ENCODE results near the gene TBC1D22A. TPM values are rescaled to one million over a fixed set of nuclear protein-coding genes. Genes with fewer than 3 reads are reported as not detected.
A peak's percentile ranks its signal among the peaks of the same experiment; 100 is the strongest.

The TBC1D22A gene
- total and polyA plus RNA-seq, 10 of the 15 experiments (the other 5 are each of a cell fraction or from before 2014, with no cell fraction given): 0.63 to 44.7 (median 27.4) TPM

DNA sequence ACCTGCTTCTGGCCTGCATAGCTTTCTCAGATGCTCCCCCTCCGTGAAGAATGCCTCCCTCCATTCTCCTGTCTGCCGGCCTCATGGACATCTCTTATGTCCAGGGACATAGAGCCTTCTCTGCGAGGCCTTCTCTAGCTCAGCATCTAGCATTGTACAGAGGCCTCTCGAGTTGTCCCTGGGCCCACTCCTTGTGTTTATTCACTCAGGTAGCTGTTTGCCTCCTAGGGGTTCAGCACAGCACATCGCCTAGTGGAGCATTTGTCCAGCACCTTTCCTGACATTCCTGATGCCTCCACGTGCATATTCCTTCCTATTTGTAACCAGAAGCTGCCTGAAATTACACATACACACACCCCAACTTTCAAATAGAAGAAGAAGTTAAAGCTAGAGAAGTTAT, 101.3 kb downstream of the TBC1D22A start:
- H4K20me1 ChIP-seq (ENCODE audit: control insufficient read depth, insufficient read depth): no peaks in the 10 kb centered on the region
- ChIA-PET RAD21 (ENCODE audit: unreplicated experiment) (no interaction called here), POLR2A (no interaction called here), CTCF (no interaction called here), SMC1A (ENCODE audit: uncharacterized antibody, unreplicated experiment) (no interaction called here)
- 82% methylated on average over 6 of the region's 6 CpGs for WGBS (ENCODE audit: insufficient coverage, insufficient replicate concordance, low lambda C conversion rate, missing lambda C conversion rate)
- FAIRE-seq: peak; percentile 35
- TF ChIP-seq TARDBP (IDR thresholded peaks at IDR 0.05; ENCODE audit: borderline replicate concordance) (no peak), SMAD5 (IDR thresholded peaks at IDR 0.05; ENCODE audit: low read depth) (no peak), POLR2A (IDR thresholded peaks at IDR 0.05; ENCODE audit: low read depth, low read length) (no peak), ZBTB11 (CRISPR knock-in tag; IDR thresholded peaks at IDR 0.05) (no peak), SMC3 (IDR thresholded peaks at IDR 0.05; ENCODE audit: borderline replicate concordance, low read length) (no peak), CREM (IDR thresholded peaks at IDR 0.05; ENCODE audit: low read depth) (no peak), BMI1 (IDR thresholded peaks at IDR 0.05; ENCODE audit: borderline replicate concordance) (no peak), SMARCA5 (IDR thresholded peaks at IDR 0.05) (no peak), MLLT1 (IDR thresholded peaks at IDR 0.05) (no peak), ETV6 (conservative IDR thresholded peaks at IDR 0.05 in 1 of 2, IDR thresholded peaks at IDR 0.05 in 1 of 2; ENCODE audit: borderline replicate concordance in 1 of 2, low read depth in 1 of 2) (no peak), ZNF384 (IDR thresholded peaks at IDR 0.05; ENCODE audit: borderline replicate concordance, low read depth, low read length) (no peak), ZBED1 (IDR thresholded peaks at IDR 0.05; ENCODE audit: borderline replicate concordance) (no peak), NR2F1 (conservative IDR thresholded peaks at IDR 0.05) (no peak)
- TF ChIP-seq, protein P1, sequence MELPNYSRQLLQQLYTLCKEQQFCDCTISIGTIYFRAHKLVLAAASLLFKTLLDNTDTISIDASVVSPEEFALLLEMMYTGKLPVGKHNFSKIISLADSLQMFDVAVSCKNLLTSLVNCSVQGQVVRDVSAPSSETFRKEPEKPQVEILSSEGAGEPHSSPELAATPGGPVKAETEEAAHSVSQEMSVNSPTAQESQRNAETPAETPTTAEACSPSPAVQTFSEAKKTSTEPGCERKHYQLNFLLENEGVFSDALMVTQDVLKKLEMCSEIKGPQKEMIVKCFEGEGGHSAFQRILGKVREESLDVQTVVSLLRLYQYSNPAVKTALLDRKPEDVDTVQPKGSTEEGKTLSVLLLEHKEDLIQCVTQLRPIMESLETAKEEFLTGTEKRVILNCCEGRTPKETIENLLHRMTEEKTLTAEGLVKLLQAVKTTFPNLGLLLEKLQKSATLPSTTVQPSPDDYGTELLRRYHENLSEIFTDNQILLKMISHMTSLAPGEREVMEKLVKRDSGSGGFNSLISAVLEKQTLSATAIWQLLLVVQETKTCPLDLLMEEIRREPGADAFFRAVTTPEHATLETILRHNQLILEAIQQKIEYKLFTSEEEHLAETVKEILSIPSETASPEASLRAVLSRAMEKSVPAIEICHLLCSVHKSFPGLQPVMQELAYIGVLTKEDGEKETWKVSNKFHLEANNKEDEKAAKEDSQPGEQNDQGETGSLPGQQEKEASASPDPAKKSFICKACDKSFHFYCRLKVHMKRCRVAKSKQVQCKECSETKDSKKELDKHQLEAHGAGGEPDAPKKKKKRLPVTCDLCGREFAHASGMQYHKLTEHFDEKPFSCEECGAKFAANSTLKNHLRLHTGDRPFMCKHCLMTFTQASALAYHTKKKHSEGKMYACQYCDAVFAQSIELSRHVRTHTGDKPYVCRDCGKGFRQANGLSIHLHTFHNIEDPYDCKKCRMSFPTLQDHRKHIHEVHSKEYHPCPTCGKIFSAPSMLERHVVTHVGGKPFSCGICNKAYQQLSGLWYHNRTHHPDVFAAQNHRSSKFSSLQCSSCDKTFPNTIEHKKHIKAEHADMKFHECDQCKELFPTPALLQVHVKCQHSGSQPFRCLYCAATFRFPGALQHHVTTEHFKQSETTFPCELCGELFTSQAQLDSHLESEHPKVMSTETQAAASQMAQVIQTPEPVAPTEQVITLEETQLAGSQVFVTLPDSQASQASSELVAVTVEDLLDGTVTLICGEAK (IDR thresholded peaks at IDR 0.05; ENCODE audit: borderline replicate concordance): no peak
- no peaks in the 10 kb centered on the region; the same call in 1 of the 2 replicates for H3K4me1 ChIP-seq (ENCODE audit: control insufficient read depth, insufficient read depth, low read length)
- peaks cover 2% of the 10 kb centered on the region for H3K79me2 ChIP-seq (ENCODE audit: control insufficient read depth, insufficient read depth, low read length)
- no peak overlapping the region for H3K9ac ChIP-seq (ENCODE audit: control insufficient read depth, insufficient read depth, low read length)
- no peaks in the 10 kb centered on the region for H3K27me3 ChIP-seq (replicated peaks in 1 of 2; ENCODE audit: control insufficient read depth in 2 of 2, insufficient read depth in 2 of 2, low read length in 1 of 2)
- DNase-seq (ENCODE audit: low read depth, low spot score): no peak
- intact Hi-C loops (cut with micrococcal nuclease; ENCODE audit: unreplicated experiment): no loop called here
- no peak overlapping the region for H3K4me3 ChIP-seq
- H3K36me3 ChIP-seq (ENCODE audit: control insufficient read depth in 2 of 2, insufficient read depth in 2 of 2, low read length in 1 of 2): peaks cover 0 to 5% of the 10 kb centered on the region in 2 experiments; a peak in 3 of 4 replicates
- in situ Hi-C loops (cut with MboI): no loop called here
- no peaks in the 10 kb centered on the region; the same call in 2 of the 3 replicates for H3K9me3 ChIP-seq (replicated peaks; ENCODE audit: control insufficient read depth, insufficient read depth, low read length)
- H2AFZ ChIP-seq (ENCODE audit: control insufficient read depth, low read depth, low read length): no peak overlapping the region
- no TSS peak for BruUV-seq (replicated peaks)
- H3K27ac ChIP-seq (ENCODE audit: control insufficient read depth, insufficient read depth): no peak overlapping the region
- ATAC-seq: no peak
- H3K4me2 ChIP-seq (ENCODE audit: control insufficient read depth, insufficient read depth): no peak overlapping the region

Measured in GM12878 (cell line).